Astrocyte (in vitro differentiated cells and primary cell): ENCODE measurements around the gene SCAI.

Source experiments
- CTCF ChIP-seq: IDR thresholded peaks from 2 replicates; pipeline ENCODE4 v1.5.1; 2011; ENCODE audit warnings: low read depth, mild to moderate bottlenecking, inconsistent platforms, low read length, moderate library complexity; ENCODE audit not compliant: insufficient read depth
- EZH2 ChIP-seq: IDR thresholded peaks from 2 replicates; pipeline ENCODE4 v1.6.1; 2012; ENCODE audit warnings: mild to moderate bottlenecking, low read length, inconsistent platforms; ENCODE audit not compliant: insufficient read depth

GRCh38 chr9:124949387-124949786 lies 193.9 kb downstream of the SCAI start:
- TF ChIP-seq CTCF (no peak), EZH2 (no peak)
